Liver (tissue), 9 donors: ENCODE measurements around the gene DDX1. TPM values are rescaled to one million over a fixed set of nuclear protein-coding genes. Genes with fewer than 3 reads are reported as not detected.

Experiments
- DNase-seq: peaks from one replicate; pipeline ENCODE4 v3.0.0-alpha.2; 2017; ENCODE audit warnings: low spot score
- H3K27ac ChIP-seq, 2 donors: one replicate each; pipeline ENCODE4 v1.7.0; 2013; ENCODE audit warnings: inconsistent platforms in 2 of 2, low read length in 2 of 2, control low read depth in 1 of 2, low read depth in 1 of 2, mild to moderate bottlenecking in 1 of 2
- H3K27me3 ChIP-seq, 4 donors: one replicate each; pipeline versions ENCODE4 v1.6.1 to v1.7.0; 2013; ENCODE audit warnings: low read length in 3 of 4, inconsistent platforms in 1 of 4, mild to moderate bottlenecking in 1 of 4, moderate library complexity in 1 of 4; ENCODE audit not compliant: control insufficient read depth in 4 of 4, insufficient read depth in 4 of 4
- H3K36me3 ChIP-seq, 4 donors: one replicate each; pipeline versions ENCODE4 v1.6.1 to v1.7.0; 2013; ENCODE audit warnings: low read length in 3 of 4, mild to moderate bottlenecking in 3 of 4, low read depth in 1 of 4, moderate library complexity in 1 of 4; ENCODE audit not compliant: control insufficient read depth in 4 of 4, insufficient read depth in 3 of 4
- H3K4me1 ChIP-seq, 4 donors: one replicate each; pipeline versions ENCODE4 v1.6.1 to v1.7.0; 2013; ENCODE audit warnings: low read length in 3 of 4, mild to moderate bottlenecking in 3 of 4, moderate library complexity in 1 of 4; ENCODE audit not compliant: control insufficient read depth in 4 of 4, insufficient read depth in 4 of 4
- H3K4me3 ChIP-seq, 3 donors: one replicate each; pipeline versions ENCODE4 v1.6.1 to v1.7.0; 2013; ENCODE audit warnings: low read length in 3 of 3, control low read depth in 1 of 3, low read depth in 1 of 3, mild to moderate bottlenecking in 1 of 3
- H3K9ac ChIP-seq, 2 donors: one replicate each; pipeline ENCODE4 v1.7.0; 2013; ENCODE audit warnings: low read length in 2 of 2, mild to moderate bottlenecking in 2 of 2, moderate library complexity in 2 of 2, control low read depth in 1 of 2, low read depth in 1 of 2
- H3K9me3 ChIP-seq, 4 donors: one replicate each; pipeline versions ENCODE4 v1.6.1 to v1.7.0; 2013; ENCODE audit warnings: low read length in 3 of 4; ENCODE audit not compliant: control insufficient read depth in 4 of 4
- EGR1 ChIP-seq, 2 donors: IDR thresholded peaks; 2 replicates each; pipeline ENCODE4 v1.6.1; 2016 to 2018; ENCODE audit warnings: antibody characterized with exemption in 2 of 2, low read depth in 2 of 2
- FOXA1 ChIP-seq: IDR thresholded peaks from 2 replicates; pipeline ENCODE4 v1.6.1; 2016; ENCODE audit warnings: antibody characterized with exemption
- GABPA ChIP-seq, 2 donors: IDR thresholded peaks in 1 of 2; conservative IDR thresholded peaks in 1 of 2; 2 replicates each; pipeline ENCODE4 v1.6.1; 2016; ENCODE audit warnings: antibody characterized with exemption in 2 of 2, mild to moderate bottlenecking in 1 of 2, moderate library complexity in 1 of 2
- HNF4A ChIP-seq, 2 donors: conservative IDR thresholded peaks; 2 replicates each; pipeline ENCODE4 v1.6.1; 2016; ENCODE audit warnings: antibody characterized with exemption in 2 of 2, mild to moderate bottlenecking in 2 of 2
- JUND ChIP-seq, 2 donors: IDR thresholded peaks; 2 replicates each; pipeline ENCODE4 v1.6.1; 2016; ENCODE audit warnings: antibody characterized with exemption in 2 of 2
- NR2F2 ChIP-seq: IDR thresholded peaks from 2 replicates; pipeline ENCODE4 v1.6.1; 2016; ENCODE audit warnings: antibody characterized with exemption
- RAD21 ChIP-seq, 2 donors: IDR thresholded peaks; 2 replicates each; pipeline ENCODE4 v1.6.1; 2016; ENCODE audit warnings: antibody characterized with exemption in 2 of 2, mild to moderate bottlenecking in 2 of 2
- REST ChIP-seq: IDR thresholded peaks from 2 replicates; pipeline ENCODE4 v1.6.1; 2016; ENCODE audit warnings: antibody characterized with exemption, mild to moderate bottlenecking
- RXRA ChIP-seq, 2 donors: IDR thresholded peaks; 2 replicates each; pipeline ENCODE4 v1.6.1; 2017 to 2018; ENCODE audit warnings: antibody characterized with exemption in 2 of 2, mild to moderate bottlenecking in 1 of 2
- SP1 ChIP-seq: IDR thresholded peaks from 2 replicates; pipeline ENCODE4 v1.6.1; 2018; ENCODE audit warnings: antibody characterized with exemption, mild to moderate bottlenecking
- TAF1 ChIP-seq: conservative IDR thresholded peaks from 2 replicates; pipeline ENCODE4 v1.6.1; 2016; ENCODE audit warnings: antibody characterized with exemption, mild to moderate bottlenecking
- YY1 ChIP-seq: IDR thresholded peaks from 2 replicates; pipeline ENCODE4 v1.6.1; 2016; ENCODE audit warnings: antibody characterized with exemption, mild to moderate bottlenecking
- ZBTB33 ChIP-seq: IDR thresholded peaks from 2 replicates; pipeline ENCODE4 v1.6.1; 2016; ENCODE audit warnings: antibody characterized with exemption
- WGBS: extraction: QIAGEN DNeasy Blood & Tissue Kit; methylation state at CpG from one replicate; pipeline ENCODE4 v1.1.7; 2013; 5-methylcytosine and 5-hydroxymethylcytosine counted together
- polyA plus RNA-seq, 2 donors: library from polyadenylated mRNA; stranded (reverse) in 1 of 2; unstranded in 1 of 2; fragments of 200-250 nt in 1 of 2; fragments of >200 nt in 1 of 2; fragmentation: Nextera tagmentation in 1 of 2; extraction: Ambion mirVana in 1 of 2; gene quantifications; one replicate each; pipeline versions ENCODE4 v1.2.1 to v1.2.3, GENCODE V29; 2013 to 2015
- total RNA-seq, 2 donors: library from RNA; depleted of rRNA; stranded (reverse); fragments of >200 nt; gene quantifications; one replicate each; pipeline ENCODE4 v1.2.3, GENCODE V29; 2014
- TF ChIP-seq, protein P1 (sequence below): fragments of 150-350 bp; IDR thresholded peaks from 2 replicates; pipeline ENCODE4 v1.5.1; 2017; ENCODE audit warnings: improper control_type of control experiment, low read depth, low read length; ENCODE audit not compliant: missing input control
- donor health status: healthy.
- donor health status: healthy.
- donor health status: healthy.
- donor health status: healthy.
- donor health status: healthy.

Gene DDX1
- total and polyA plus RNA-seq, 4 donors, result 31.7 to 43.9 (median 38.8) TPM

DNA sequence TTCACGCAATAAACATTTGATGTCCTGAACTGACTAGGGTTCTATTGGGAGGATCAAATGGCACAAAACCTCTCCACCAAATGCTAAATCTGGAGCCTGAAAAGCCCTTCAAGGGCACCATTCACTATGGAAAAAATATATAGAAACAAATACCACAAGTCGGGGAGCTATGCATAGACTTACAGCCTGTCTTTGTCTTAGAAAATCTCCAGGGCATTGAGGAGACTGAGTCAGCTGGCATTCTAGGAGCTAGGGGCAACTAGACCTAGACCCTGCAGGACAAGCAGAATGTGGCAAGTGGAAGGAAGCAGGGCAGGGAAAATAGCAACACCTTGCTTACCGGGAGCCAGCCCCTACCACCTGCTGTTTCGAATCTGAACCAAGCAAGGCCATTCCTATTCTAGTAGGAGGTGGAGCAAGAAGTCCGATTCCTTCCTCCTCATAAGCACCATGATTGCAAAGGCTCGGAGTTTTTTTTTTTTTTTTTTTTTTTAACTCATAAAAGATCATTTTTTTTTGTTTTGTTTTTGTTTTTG lies 77.8 kb downstream of the DDX1 start:
- Histone ChIP-seq H3K27me3 (no peaks in the 10 kb centered on the region), H3K4me3 (no peak overlapping the region), H3K9me3 (no peaks in the 10 kb centered on the region), H3K4me1 (peaks cover 0 to 8% (median under 1%) of the 10 kb centered on the region in 4 donors), H3K27ac (no peak overlapping the region), H3K36me3 (no peaks in the 10 kb centered on the region), H3K9ac (no peak overlapping the region)
- TF ChIP-seq JUND (IDR thresholded peaks at IDR 0.05), result no peak
- TF ChIP-seq FOXA1, result no peak
- TF ChIP-seq, protein P1, sequence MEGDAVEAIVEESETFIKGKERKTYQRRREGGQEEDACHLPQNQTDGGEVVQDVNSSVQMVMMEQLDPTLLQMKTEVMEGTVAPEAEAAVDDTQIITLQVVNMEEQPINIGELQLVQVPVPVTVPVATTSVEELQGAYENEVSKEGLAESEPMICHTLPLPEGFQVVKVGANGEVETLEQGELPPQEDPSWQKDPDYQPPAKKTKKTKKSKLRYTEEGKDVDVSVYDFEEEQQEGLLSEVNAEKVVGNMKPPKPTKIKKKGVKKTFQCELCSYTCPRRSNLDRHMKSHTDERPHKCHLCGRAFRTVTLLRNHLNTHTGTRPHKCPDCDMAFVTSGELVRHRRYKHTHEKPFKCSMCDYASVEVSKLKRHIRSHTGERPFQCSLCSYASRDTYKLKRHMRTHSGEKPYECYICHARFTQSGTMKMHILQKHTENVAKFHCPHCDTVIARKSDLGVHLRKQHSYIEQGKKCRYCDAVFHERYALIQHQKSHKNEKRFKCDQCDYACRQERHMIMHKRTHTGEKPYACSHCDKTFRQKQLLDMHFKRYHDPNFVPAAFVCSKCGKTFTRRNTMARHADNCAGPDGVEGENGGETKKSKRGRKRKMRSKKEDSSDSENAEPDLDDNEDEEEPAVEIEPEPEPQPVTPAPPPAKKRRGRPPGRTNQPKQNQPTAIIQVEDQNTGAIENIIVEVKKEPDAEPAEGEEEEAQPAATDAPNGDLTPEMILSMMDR, result no peak
- no peak for TF ChIP-seq NR2F2
- TF ChIP-seq EGR1 (IDR thresholded peaks at IDR 0.05; ENCODE audit: low read depth in 2 of 2), result no peak
- no peak for TF ChIP-seq HNF4A (conservative IDR thresholded peaks at IDR 0.05)
- TF ChIP-seq GABPA (IDR thresholded peaks at IDR 0.05 in 1 of 2, conservative IDR thresholded peaks at IDR 0.05 in 1 of 2), result no peak
- no peak for TF ChIP-seq SP1
- no peak for TF ChIP-seq RXRA (IDR thresholded peaks at IDR 0.05)
- TF ChIP-seq RAD21 (IDR thresholded peaks at IDR 0.05), result no peak
- no peak for DNase-seq
- WGBS, result 95% methylated on average over 6 of the region's 6 CpGs

- Histone ChIP-seq H3K9ac (no peak overlapping the region), H3K4me3 (no peak overlapping the region), H3K27ac (no peak overlapping the region), H3K36me3 (no peaks in the 10 kb centered on the region), H3K27me3 (no peaks in the 10 kb centered on the region), H3K9me3 (no peaks in the 10 kb centered on the region), H3K4me1 (peaks cover 0 to 9% (median under 1%) of the 10 kb centered on the region in 4 donors)
- 90% methylated on average over 1 of the region's 1 CpG for WGBS
- TF ChIP-seq REST (no peak), RXRA (IDR thresholded peaks at IDR 0.05) (no peak), JUND (IDR thresholded peaks at IDR 0.05) (no peak), FOXA1 (no peak), TAF1 (no peak), EGR1 (IDR thresholded peaks at IDR 0.05; ENCODE audit: low read depth in 2 of 2) (no peak), ZBTB33 (no peak), HNF4A (conservative IDR thresholded peaks at IDR 0.05) (no peak), YY1 (no peak)
- TF ChIP-seq, protein P1, result no peak
- no peak for DNase-seq
Measured at GRCh38 chr2:15670469-15670868, 78.8 kb downstream of the DDX1 start.
